ENCODE results near the gene CDK14.

Gene CDK14

DNA sequence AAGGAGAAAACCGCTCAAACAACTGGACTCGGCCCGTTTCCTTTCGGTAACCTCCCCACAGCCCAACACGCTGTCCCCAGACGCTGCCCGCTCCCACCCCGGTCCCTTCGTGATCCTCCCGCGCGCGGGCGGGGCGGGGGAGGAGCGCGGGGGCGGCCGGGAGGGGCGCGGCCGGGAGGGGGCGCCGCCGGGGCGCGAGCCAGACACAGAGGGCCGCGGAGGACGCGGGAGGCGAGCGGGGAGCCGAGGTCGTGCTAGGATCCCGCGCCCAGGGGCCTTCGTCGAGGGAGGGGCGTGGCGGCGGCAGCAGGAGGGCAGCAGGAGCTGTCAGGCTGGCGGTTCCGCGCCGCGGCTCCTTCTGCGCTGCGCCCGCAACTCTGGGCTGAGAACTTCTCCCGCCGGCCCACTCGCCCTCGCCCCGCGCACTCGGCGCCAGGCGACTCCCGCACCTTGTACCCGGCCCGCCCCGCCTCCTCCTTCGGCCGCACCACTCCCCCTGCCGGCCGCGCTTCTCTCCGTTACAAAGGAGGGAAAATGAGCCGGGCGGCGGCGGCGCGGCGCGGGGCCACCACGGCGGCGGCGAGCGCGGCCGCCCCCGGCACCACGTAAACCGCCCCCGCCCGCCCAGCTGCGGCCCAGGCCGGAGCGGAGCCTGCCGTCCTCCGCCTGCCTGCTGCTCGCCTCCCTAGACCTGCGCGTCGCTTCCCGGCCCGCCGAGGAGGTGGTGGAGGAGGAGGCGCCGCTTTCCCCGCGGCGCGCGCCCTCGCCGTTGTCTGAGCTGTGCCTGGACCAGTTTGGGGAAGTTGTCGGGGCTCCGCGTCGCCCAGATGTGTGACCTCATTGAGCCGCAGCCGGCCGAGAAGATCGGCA is at the start of gene CDK14:
Gene CDK14 (plus strand): TSS at position 521 of the 870 bp plus-strand sequence. CDS start 307 bp downstream, at position 828.
- peak; percentile 40 to 43 for DNase-seq

DNA sequence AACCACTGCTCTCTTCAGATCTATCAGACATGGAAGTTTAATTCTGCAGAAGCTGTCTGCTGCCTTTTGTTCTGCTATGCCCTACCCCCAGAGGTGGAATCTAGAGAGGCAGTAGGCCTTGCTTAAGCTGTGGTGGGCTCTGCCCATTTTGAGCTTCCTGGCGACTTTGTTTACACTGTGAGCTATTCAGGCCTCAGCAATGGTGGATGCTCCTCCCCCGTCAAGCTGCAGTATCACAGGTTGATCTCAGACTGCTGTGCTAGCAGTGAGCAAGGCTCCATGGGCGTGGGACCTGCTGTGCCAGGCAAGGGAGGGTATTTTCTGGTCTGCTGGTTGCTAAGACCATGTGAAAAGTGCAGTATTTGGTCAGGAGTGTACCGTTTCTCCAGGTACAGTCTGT is 45.1 kb upstream of the CDK14 start:
- no peak for DNase-seq

- peak in 1 of 2 experiments; percentile 13 for DNase-seq
These were observed 43.6 kb upstream of the CDK14 start for GRCh38 chr7:90552521-90552920.

DNA sequence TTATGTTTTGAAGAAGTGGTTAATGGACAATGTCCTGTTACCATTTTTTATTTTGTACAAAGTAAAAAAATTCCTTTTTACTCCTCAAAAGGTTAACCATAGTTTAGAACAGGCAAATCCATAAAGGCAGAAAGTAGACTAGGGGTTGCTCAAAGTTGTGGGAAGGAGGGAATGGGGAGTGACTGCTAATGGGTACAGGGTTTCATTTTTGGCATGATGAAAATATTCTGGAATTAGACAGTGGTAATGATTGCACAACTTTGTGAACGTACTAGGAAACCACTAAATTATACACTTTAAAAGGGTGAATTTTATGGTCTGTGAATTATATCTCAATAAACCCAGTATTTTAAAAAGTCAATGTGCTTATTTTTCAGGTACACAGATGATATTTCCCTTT is 35.4 kb upstream of the CDK14 start:
- DNase-seq = no peak

DNA sequence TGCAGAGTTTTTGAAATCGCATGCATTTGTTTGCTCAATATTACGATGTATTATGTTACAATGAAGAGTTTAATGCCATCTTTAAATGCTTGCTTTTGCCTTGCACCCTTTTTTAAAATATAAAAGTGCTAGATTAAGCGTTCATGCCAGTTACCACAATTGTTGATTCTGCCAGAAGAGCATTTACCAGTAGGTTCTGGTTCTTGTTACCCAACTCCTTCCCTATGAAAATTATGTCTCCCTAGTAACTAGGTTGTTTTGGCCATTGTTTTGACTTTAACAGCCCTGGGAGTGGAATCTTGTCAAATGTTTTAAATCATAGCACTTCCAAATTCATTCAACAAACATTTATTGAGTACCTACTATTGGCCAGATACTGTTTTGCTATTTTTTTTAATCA is 32.8 kb upstream of the CDK14 start:
- no peak for DNase-seq

DNA sequence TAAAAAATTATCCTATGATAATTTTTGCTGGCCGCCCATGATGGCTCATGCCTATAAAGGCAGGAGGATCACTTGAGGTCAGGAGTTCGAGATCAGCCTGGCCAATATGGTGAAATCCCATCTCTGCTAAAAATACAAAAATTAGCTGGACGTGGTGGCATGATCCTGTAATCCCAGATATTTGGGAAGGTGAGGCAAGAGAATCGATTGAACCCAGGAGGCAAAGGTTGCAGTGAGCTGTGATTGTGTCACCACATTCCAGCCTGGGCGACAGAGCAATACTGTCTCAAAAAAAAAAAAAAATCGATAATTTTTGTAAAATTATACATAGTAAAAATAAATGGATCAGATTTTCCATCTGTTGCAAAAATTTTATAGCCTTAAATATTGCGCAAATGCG is 31.7 kb upstream of the CDK14 start:
- no peak for DNase-seq

GRCh38 chr7:90568213-90568612 is 27.9 kb upstream of the CDK14 start:
- no peak for DNase-seq

- DNase-seq = no peak
These were observed 26.8 kb upstream of the CDK14 start for GRCh38 chr7:90569368-90569767.

- DNase-seq = no peak
These were observed 25.7 kb upstream of the CDK14 start for GRCh38 chr7:90570373-90570959.

DNA sequence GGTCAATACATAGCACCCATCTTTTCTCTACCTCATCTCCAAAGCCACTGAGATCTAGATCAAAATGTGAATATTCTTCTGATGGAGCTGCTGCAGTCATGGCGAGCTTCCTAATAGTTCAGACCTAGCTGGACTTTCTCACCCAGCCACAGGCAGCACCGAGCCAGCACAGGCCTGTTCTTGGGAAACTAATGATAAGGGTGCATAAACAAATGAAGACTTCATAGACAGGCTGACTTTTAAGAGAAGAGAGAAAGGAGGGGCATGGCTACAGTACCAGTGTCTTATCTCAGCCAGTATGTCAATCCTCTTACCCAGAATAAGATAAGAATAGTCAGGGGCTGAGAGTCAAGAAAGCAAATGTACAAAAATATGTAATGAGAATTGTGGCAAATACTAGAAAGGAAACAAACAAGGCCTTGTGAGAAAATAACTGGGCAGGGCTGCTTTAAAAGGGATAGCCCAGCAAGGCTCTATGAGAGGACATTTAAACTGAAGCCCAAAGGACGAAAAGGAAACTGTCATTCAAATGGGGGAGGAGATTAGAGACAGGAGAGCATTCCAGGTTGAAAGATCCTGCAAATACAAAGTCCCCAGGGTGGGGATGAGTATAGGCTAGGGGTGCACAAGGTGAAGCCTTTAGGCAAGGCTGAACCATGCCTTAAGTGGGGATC is 21.8 kb upstream of the CDK14 start:
- DNase-seq = no peak

DNA sequence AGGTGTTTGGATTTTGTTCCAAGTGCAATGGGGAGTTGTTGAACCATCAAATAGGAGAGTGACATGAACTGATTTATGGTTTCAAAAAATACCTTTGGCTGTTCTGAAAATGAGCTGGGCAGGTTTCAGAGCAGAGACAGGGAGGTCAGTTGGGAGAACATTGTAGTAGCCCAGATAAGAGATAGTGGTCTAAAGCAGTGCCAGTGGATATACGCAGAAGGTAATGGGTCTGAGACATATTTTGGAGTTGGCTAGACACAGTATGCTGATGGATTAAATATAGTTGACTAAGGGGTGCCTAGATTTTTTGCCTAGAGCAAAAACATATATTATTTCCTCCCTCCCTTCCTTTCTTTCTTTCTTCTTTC is 21.3 kb upstream of the CDK14 start:
- no peak for DNase-seq

DNA sequence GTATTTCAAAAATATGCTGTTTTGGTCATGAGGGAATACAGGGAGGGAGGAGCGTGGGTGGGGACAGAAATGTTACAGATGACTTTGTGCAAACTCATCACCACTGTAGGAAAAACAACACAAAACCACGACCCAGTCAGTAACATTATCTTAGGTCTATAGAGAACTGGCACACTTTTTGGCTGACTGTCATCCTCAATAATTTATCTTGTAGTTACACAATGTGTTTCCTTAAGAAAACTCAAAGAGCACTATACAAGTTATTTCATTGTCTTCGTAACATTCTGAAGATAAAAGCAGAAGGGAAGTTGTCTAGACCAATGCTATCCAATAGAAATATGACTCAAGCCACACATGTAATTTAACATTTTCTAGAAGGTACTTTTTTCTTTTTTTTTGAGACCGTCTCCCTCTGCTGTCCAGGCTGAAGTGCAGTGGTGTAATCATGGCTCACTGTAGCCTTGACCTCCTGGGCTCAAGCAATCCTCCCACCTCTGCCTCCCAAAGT is 16.9 kb upstream of the CDK14 start:
- no peak for DNase-seq

DNA sequence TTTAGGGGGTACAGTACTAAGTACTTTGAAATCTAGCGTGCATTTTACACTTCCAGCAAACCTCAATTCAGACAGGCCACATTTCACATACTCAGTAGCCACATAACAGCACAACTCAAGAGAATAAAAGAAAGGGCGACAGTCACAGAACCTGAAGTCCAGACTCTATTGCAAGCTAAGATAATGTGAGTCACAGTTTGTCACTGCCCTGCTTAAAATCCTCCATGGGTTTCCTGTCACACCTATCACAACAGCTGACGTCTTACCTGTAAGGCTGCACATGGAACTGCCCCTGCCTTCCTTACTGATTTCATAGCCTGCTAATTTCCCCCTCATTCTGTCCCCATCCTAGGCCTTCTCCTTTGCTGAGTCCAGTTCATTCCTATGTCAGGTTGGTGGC is 16.1 kb upstream of the CDK14 start:
- DNase-seq = no peak

DNA sequence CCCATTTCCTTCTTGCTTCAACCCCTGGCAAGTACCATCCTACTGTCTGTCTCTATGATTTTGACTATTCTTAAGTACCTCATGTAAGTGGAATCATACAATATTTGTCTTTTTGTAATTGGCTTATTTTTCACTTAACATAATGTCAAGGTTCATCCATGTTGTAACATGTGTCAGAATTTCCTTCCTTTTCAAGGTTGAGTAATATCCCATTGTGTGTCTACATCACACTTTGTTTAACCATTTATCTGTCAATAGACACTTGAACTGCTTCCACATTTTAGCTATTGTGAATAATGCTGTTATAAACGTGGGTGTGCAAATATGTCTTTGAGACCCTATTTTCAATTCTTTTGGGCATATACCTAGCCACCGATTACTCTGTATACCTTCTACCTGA is 14.0 kb upstream of the CDK14 start:
- no peak for DNase-seq

DNA sequence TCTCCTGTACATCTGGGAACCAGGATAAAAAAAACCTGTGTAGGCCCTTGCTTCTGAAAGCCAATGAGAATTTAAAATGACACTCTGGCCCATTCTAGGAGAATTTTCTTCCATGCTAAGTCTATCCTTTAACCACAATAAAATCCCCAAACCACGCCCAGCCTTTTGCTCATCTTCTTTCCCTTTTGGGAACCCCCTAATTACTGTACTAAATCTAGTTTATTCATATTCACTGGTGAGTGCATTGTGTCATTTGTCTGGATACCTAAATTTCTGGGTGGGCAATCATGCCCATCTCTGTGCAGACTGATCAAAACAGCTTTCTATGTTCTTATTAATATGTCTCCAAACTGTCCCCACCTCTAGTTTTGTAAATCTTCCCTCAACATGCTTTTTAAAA is 11.7 kb upstream of the CDK14 start:
- no peak for DNase-seq

DNA sequence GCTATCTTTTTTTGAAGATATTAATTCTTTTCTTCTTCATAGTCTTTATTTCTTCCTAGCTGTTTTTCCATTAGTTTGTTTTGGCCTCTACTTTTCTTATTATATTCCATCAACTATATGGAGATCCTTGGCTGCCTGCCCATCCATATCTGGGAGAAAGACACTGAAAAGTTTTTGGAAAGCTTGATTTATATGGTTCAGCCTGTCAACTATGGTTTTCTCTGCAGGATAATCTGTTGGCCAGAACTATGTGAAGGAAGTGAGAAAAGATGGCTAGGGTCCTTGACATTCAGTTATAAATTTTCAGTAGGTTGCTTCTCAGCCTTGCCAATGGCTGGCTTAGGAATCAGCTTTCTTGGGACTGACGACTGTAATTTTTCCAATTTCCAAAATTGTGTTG is 10.0 kb upstream of the CDK14 start:
- DNase-seq = no peak

- no peak for DNase-seq
These were observed 8.4 kb upstream of the CDK14 start for GRCh38 chr7:90587766-90588165.

- DNase-seq = no peak
These were observed 4.1 kb upstream of the CDK14 start for GRCh38 chr7:90592033-90592432.

DNA sequence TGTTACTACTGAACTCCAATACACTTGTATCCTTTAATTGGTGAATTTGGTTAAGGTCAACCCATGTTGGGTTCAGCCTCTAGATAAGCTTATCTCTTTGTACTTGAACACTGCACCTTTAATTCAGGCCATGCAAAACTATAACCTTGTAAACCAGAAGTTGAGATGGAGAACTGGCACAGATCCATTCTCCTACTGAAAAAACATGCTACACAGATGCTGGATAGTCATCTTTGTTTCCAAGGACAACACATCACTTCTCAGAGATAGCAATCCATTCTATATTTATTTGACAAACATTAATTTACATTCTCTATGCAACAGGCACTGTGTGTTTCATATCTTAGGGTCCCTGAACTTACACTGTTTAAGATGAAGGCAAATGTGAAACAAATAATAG is 2.9 kb upstream of the CDK14 start:
- no peak for DNase-seq

DNA sequence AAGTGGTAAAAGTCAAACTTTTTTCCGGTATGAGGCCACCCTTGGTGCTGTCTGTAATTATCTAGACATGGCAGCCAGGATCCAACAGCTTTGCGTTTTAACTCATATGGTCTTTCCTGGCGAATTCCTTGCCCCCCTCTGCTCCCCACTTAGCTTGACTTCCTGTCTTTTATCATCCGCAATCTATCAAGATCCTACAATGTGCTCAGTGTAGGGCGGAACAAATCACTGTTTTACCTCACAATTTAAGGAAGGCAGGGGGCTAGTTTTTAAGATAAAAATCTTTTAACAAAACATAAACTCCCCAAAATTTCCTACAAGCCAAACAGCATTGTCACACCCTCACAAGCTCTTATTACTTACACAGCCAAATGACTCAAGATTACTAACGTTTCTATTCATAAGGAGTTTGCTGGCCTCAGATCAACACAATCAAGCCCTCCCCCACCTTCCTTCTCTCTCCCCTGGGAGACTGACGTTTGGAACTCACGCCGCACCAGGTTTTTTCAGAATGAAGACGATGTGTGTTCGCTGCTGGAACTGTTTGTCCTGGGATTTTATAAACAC is 1.3 kb upstream of the CDK14 start:
- DNase-seq = no peak

DNA sequence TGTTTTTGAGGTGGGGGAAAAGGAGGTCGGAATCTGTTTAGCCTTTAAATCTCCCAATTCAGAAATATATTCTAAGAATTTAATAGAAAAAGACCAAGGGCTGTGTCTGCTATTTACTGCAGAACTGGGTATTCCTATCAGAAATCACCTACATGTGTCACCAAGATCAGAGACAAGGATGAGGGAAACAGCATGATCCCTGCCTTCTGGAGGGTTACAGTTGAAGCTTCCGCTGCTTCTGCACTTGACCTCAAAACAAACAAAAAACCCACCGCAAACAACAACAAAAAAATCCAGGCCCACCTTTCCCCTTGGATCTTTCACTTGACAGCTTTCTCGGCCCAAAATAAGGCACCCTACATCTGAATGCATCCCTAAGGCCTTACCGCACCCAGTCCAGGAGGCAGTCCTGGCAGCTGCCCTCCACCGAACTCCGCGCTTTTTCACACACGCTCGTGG is 750 bp upstream of the CDK14 start:
- DNase-seq = no peak

- no peak for DNase-seq
These were observed 796 bp downstream of the CDK14 start for GRCh38 chr7:90596671-90597562.

Data from SW 1271 (cell line).